ENCODE results near the gene SP140. TPM values are rescaled to one million over a fixed set of nuclear protein-coding genes. Genes with fewer than 3 reads are reported as not detected.

SP140 gene
- total and polyA plus RNA-seq, 10 of the 15 experiments (the other 5 are each of a cell fraction or from before 2014, with no cell fraction given): 61.7 to 164 (median 90.7) TPM

- TF ChIP-seq MLLT1 (IDR thresholded peaks at IDR 0.05): peak; percentile 48
- TF ChIP-seq SMAD5 (IDR thresholded peaks at IDR 0.05; ENCODE audit: low read depth): no peak
- no peak for TF ChIP-seq KAT2A (conservative IDR thresholded peaks at IDR 0.05; ENCODE audit: control insufficient read depth, low read depth, low read length)
- TF ChIP-seq ZNF622 (IDR thresholded peaks at IDR 0.05): no peak
- no peak; the same call in 1 of the 2 replicates for TF ChIP-seq CREM (IDR thresholded peaks at IDR 0.05; ENCODE audit: low read depth)
- TF ChIP-seq MYB (IDR thresholded peaks at IDR 0.05; ENCODE audit: borderline replicate concordance, low read depth, low read length): no peak
- peak; percentile 60 for TF ChIP-seq EED (IDR thresholded peaks at IDR 0.05; ENCODE audit: low read depth)
- TF ChIP-seq GATAD2B (conservative IDR thresholded peaks at IDR 0.05; ENCODE audit: low read depth): no peak
- TF ChIP-seq PAX8 (IDR thresholded peaks at IDR 0.05): no peak
- TF ChIP-seq GABPA (IDR thresholded peaks at IDR 0.05; ENCODE audit: low read depth): no peak
- no peak; the same call in 1 of the 2 replicates for TF ChIP-seq IKZF1 (conservative IDR thresholded peaks at IDR 0.05)
- TF ChIP-seq MAX (IDR thresholded peaks at IDR 0.05; ENCODE audit: low read depth, low read length): no peak
- no peak for TF ChIP-seq MYC (IDR thresholded peaks at IDR 0.05; ENCODE audit: insufficient read depth, insufficient read length, insufficient replicate concordance, low read length, severe bottlenecking)
- TF ChIP-seq KDM1A (IDR thresholded peaks at IDR 0.05; ENCODE audit: borderline replicate concordance): no peak
- TF ChIP-seq EZH2 (IDR thresholded peaks at IDR 0.05; ENCODE audit: borderline replicate concordance, control insufficient read depth, low read depth, low read length): no peak
- no peak for TF ChIP-seq ZBTB4 (CRISPR knock-in tag; IDR thresholded peaks at IDR 0.05)
- no peak; the same call in 1 of the 2 replicates for TF ChIP-seq SMC3 (IDR thresholded peaks at IDR 0.05; ENCODE audit: borderline replicate concordance, low read length)
- TF ChIP-seq BCL11A (IDR thresholded peaks at IDR 0.05; ENCODE audit: low read depth, low read length): peak; percentile 59; the same call in 1 of the 2 replicates
- no peak for TF ChIP-seq POLR2AphosphoS2 (IDR thresholded peaks at IDR 0.05; ENCODE audit: low read depth, low read length)
- peak; percentile 71 for TF ChIP-seq RUNX3 (IDR thresholded peaks at IDR 0.05; ENCODE audit: low read length)
- 0 out of 2 replicates have a peak, but pooled peaks have one; percentile 18 for TF ChIP-seq JUNB (IDR thresholded peaks at IDR 0.05)
- TF ChIP-seq PAX5 (IDR thresholded peaks at IDR 0.05; ENCODE audit: borderline replicate concordance, low read depth, low read length): no peak
- TF ChIP-seq HDGF (IDR thresholded peaks at IDR 0.05): no peak
- peak; percentile 90 for TF ChIP-seq IRF4 (IDR thresholded peaks at IDR 0.05; ENCODE audit: low read depth, low read length)
- TF ChIP-seq CBX5 (IDR thresholded peaks at IDR 0.05; ENCODE audit: low read depth): 0 out of 2 replicates have a peak, but pooled peaks have one; percentile 62
- TF ChIP-seq TBL1XR1 (IDR thresholded peaks at IDR 0.05; ENCODE audit: low read depth, low read length): no peak
- TF ChIP-seq PBX3 (IDR thresholded peaks at IDR 0.05; ENCODE audit: insufficient replicate concordance, low read depth, low read length): no peak
- TF ChIP-seq BRCA1 (IDR thresholded peaks at IDR 0.05; ENCODE audit: low read depth, low read length): no peak
These were observed 565 bp downstream of the SP140 start (continued) for GRCh38 chr2:230226051-230226551.

Data from GM12878 (cell line).